Neural cell (in vitro differentiated cells): ENCODE measurements around the gene ANO4. TPM values are rescaled to one million over a fixed set of nuclear protein-coding genes. Genes with fewer than 3 reads are reported as not detected.

Experiments
- H2AFZ ChIP-seq: fragments of 200-600, 300-800 bp; sonication (generic), shearing (Covaris generic); 2 replicates; pipeline ENCODE4 v1.6.0; 2014; ENCODE audit warnings: low read depth, mild to moderate bottlenecking, antibody characterized with exemption, low read length, moderate library complexity
- H3F3A ChIP-seq: fragments of 200-600 bp; shearing (Covaris generic); 2 replicates; pipeline ENCODE4 v1.6.1; 2016; ENCODE audit warnings: mild to moderate bottlenecking, moderate library complexity, mixed read lengths, antibody characterized with exemption, low read length; ENCODE audit not compliant: insufficient read depth, poor library complexity, severe bottlenecking
- H3K27ac ChIP-seq: fragments of 200-600, 300-800 bp; sonication (generic), shearing (Covaris generic); 2 replicates; pipeline ENCODE4 v1.5.1; 2014; ENCODE audit warnings: mild to moderate bottlenecking, low read length, moderate library complexity
- H3K27me3 ChIP-seq: fragments of 300-800, 200-600 bp; sonication (generic), shearing (Covaris generic); 2 replicates; pipeline ENCODE4 v1.6.0; 2014; ENCODE audit warnings: mild to moderate bottlenecking, low read depth, low read length, moderate library complexity; ENCODE audit not compliant: insufficient read depth
- H3K36me3 ChIP-seq: fragments of 300-800, 200-600 bp; sonication (generic), shearing (Covaris generic); 2 replicates; pipeline ENCODE4 v1.5.1; 2014; ENCODE audit warnings: mild to moderate bottlenecking, antibody characterized with exemption, low read length, moderate library complexity; ENCODE audit not compliant: insufficient read depth
- H3K4me2 ChIP-seq: fragments of 300-800, 200-600 bp; sonication (generic), shearing (Covaris generic); 2 replicates; pipeline ENCODE4 v1.6.0; 2014; ENCODE audit warnings: mild to moderate bottlenecking, low read length
- H3K4me3 ChIP-seq: fragments of 300-800, 200-600 bp; sonication (generic), shearing (Covaris generic); 2 replicates; pipeline ENCODE4 v1.5.1; 2014; ENCODE audit warnings: mild to moderate bottlenecking, low read length, moderate library complexity
- H3K79me2 ChIP-seq: fragments of 200-600 bp; shearing (Covaris generic); replicated peaks from 2 replicates; pipeline ENCODE4 v1.6.0; 2014; ENCODE audit warnings: mild to moderate bottlenecking, low read length, moderate library complexity; ENCODE audit not compliant: insufficient read depth
- H3K9ac ChIP-seq: fragments of 300-800, 200-600 bp; sonication (generic), shearing (Covaris generic); 2 replicates; pipeline ENCODE4 v1.6.1; 2016; ENCODE audit warnings: mild to moderate bottlenecking, low read length, mixed read lengths
- H3K9me2 ChIP-seq: fragments of 200-600 bp; shearing (Covaris generic); 2 replicates; pipeline ENCODE4 v1.6.1; 2016; ENCODE audit warnings: mild to moderate bottlenecking, low read length, mixed read lengths; ENCODE audit not compliant: insufficient read depth
- H3K9me3 ChIP-seq: fragments of 200-600, 300-800 bp; sonication (generic), shearing (Covaris generic); 2 replicates; pipeline ENCODE4 v1.6.1; 2016; ENCODE audit warnings: mild to moderate bottlenecking, mixed run types, low read length, moderate library complexity, mixed read lengths
- H4K20me1 ChIP-seq: fragments of 200-600 bp; shearing (Covaris generic); 2 replicates; pipeline ENCODE4 v1.6.1; 2016; ENCODE audit warnings: mild to moderate bottlenecking, mixed run types; ENCODE audit not compliant: insufficient read depth
- EP300 ChIP-seq: fragments of 450-650 bp; conservative IDR thresholded peaks from 2 replicates; pipeline ENCODE4 v1.6.1; 2014; ENCODE audit warnings: antibody characterized with exemption, mild to moderate bottlenecking, moderate library complexity; ENCODE audit not compliant: poor library complexity, severe bottlenecking
- EZH2 ChIP-seq: fragments of 200-600, 300-800 bp; shearing (Covaris generic), sonication (generic); IDR thresholded peaks from 2 replicates; pipeline ENCODE4 v1.6.1; 2014; ENCODE audit warnings: antibody characterized with exemption, low read length, borderline replicate concordance, mild to moderate bottlenecking; ENCODE audit not compliant: insufficient read depth, poor library complexity, severe bottlenecking
- MXI1 ChIP-seq: fragments of 450-650 bp; conservative IDR thresholded peaks from 2 replicates; pipeline ENCODE4 v1.6.1; 2014; ENCODE audit warnings: antibody characterized with exemption, mild to moderate bottlenecking; ENCODE audit not compliant: poor library complexity, severe bottlenecking
- POLR2AphosphoS5 ChIP-seq: IDR thresholded peaks from 2 replicates; pipeline ENCODE4 v1.6.1; 2012
- RAD21 ChIP-seq: fragments of 450-650 bp; conservative IDR thresholded peaks from 2 replicates; pipeline ENCODE4 v1.6.1; 2014; ENCODE audit warnings: antibody characterized with exemption, mild to moderate bottlenecking, moderate library complexity
- SMC3 ChIP-seq: fragments of 450-650 bp; conservative IDR thresholded peaks from 2 replicates; pipeline ENCODE4 v1.6.1; 2014; ENCODE audit warnings: antibody characterized with exemption, mild to moderate bottlenecking, moderate library complexity; ENCODE audit not compliant: poor library complexity
- TAF1 ChIP-seq: IDR thresholded peaks from 2 replicates; pipeline ENCODE4 v1.6.1; 2012; ENCODE audit warnings: low read depth
- polyA plus RNA-seq: library from polyadenylated mRNA; depleted of rRNA; stranded (reverse); fragments of >200 nt; gene quantifications from 2 replicates; pipeline ENCODE4 v1.2.3, GENCODE V29; 2014
- TF ChIP-seq, protein P1 (sequence below): IDR thresholded peaks from 2 replicates; pipeline ENCODE4 v1.6.1; 2012; ENCODE audit warnings: borderline replicate concordance
- TF ChIP-seq, protein P2 (sequence below): fragments of 450-650 bp; IDR thresholded peaks from 2 replicates; pipeline ENCODE4 v1.5.1; 2014; ENCODE audit warnings: antibody characterized with exemption, mild to moderate bottlenecking, moderate library complexity; ENCODE audit not compliant: poor library complexity, severe bottlenecking

The ANO4 gene
- polyA plus RNA-seq, 1 donor from 2014 or later, result 11.1 TPM

DNA sequence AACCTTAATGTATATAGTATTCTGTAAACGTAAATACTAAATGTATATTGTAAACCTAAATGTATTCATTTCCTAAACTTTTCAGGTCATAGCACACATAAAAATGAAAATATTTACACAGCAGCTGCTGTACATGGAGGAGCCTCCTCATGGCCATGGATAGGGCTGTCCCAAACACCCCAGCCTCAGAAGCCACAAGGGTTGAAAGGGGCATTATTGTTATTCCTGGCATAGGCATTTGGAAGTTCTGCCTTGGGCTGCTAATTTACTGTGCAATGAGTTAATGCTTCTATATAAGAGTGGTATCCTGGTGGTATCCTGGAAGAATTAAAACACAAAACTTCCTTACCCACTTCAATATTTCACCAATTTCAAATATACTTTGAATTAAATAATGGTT is 256.1 kb downstream of the ANO4 start:
- no peaks in the 10 kb centered on the region for H3K27me3 ChIP-seq
- no peak for TF ChIP-seq EZH2
- no peak for TF ChIP-seq SMC3
- TF ChIP-seq POLR2AphosphoS5, result no peak
- TF ChIP-seq, protein P1, sequence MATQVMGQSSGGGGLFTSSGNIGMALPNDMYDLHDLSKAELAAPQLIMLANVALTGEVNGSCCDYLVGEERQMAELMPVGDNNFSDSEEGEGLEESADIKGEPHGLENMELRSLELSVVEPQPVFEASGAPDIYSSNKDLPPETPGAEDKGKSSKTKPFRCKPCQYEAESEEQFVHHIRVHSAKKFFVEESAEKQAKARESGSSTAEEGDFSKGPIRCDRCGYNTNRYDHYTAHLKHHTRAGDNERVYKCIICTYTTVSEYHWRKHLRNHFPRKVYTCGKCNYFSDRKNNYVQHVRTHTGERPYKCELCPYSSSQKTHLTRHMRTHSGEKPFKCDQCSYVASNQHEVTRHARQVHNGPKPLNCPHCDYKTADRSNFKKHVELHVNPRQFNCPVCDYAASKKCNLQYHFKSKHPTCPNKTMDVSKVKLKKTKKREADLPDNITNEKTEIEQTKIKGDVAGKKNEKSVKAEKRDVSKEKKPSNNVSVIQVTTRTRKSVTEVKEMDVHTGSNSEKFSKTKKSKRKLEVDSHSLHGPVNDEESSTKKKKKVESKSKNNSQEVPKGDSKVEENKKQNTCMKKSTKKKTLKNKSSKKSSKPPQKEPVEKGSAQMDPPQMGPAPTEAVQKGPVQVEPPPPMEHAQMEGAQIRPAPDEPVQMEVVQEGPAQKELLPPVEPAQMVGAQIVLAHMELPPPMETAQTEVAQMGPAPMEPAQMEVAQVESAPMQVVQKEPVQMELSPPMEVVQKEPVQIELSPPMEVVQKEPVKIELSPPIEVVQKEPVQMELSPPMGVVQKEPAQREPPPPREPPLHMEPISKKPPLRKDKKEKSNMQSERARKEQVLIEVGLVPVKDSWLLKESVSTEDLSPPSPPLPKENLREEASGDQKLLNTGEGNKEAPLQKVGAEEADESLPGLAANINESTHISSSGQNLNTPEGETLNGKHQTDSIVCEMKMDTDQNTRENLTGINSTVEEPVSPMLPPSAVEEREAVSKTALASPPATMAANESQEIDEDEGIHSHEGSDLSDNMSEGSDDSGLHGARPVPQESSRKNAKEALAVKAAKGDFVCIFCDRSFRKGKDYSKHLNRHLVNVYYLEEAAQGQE, result no peak
- no peak for TF ChIP-seq RAD21
- TF ChIP-seq, protein P2, sequence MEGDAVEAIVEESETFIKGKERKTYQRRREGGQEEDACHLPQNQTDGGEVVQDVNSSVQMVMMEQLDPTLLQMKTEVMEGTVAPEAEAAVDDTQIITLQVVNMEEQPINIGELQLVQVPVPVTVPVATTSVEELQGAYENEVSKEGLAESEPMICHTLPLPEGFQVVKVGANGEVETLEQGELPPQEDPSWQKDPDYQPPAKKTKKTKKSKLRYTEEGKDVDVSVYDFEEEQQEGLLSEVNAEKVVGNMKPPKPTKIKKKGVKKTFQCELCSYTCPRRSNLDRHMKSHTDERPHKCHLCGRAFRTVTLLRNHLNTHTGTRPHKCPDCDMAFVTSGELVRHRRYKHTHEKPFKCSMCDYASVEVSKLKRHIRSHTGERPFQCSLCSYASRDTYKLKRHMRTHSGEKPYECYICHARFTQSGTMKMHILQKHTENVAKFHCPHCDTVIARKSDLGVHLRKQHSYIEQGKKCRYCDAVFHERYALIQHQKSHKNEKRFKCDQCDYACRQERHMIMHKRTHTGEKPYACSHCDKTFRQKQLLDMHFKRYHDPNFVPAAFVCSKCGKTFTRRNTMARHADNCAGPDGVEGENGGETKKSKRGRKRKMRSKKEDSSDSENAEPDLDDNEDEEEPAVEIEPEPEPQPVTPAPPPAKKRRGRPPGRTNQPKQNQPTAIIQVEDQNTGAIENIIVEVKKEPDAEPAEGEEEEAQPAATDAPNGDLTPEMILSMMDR, result no peak
- TF ChIP-seq EP300, result no peak
- H3K4me2 ChIP-seq, result no peak overlapping the region
- H3K9ac ChIP-seq, result no peak overlapping the region
- no peaks in the 10 kb centered on the region for H3K36me3 ChIP-seq
- no peaks in the 10 kb centered on the region for H4K20me1 ChIP-seq
- H3K4me3 ChIP-seq, result no peak overlapping the region
- no peaks in the 10 kb centered on the region for H3K9me3 ChIP-seq
- H3F3A ChIP-seq, result no peaks in the 10 kb centered on the region
- no peak overlapping the region for H3K27ac ChIP-seq
- H2AFZ ChIP-seq, result no peak overlapping the region
- no peaks in the 10 kb centered on the region for H3K79me2 ChIP-seq
- H3K9me2 ChIP-seq, result no peaks in the 10 kb centered on the region

DNA sequence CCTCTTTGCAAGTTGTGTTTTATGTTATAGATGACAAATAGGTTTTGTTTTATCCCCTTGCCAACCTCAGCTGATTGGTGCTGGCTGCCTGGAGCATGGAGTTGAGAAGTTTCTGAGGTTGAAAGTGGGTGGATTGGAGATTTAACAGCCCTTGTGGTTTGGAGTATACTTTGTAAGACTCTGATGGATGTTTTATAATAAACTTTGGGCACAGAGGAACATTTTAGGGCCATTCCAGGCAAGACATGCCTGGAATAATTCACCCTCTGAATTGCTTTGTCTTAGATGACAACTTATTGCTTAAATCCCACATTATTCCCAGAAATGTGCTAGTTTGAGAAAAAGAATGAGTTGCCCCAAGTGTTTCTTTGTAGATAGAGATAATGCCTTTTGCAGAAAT is 256.6 kb downstream of the ANO4 start:
- Histone ChIP-seq H3K79me2 (no peaks in the 10 kb centered on the region), H3K27me3 (no peaks in the 10 kb centered on the region), H3K36me3 (no peaks in the 10 kb centered on the region), H3K27ac (no peak overlapping the region), H3K9ac (no peak overlapping the region), H3F3A (no peaks in the 10 kb centered on the region), H3K9me2 (no peaks in the 10 kb centered on the region), H4K20me1 (no peaks in the 10 kb centered on the region), H3K4me2 (no peak overlapping the region), H3K9me3 (no peaks in the 10 kb centered on the region), H3K4me3 (no peak overlapping the region), H2AFZ (no peak overlapping the region)
- no peak for TF ChIP-seq TAF1
- no peak for TF ChIP-seq MXI1
- TF ChIP-seq EP300, result no peak
- TF ChIP-seq SMC3, result no peak
- TF ChIP-seq, protein P2, result no peak
- TF ChIP-seq POLR2AphosphoS5, result no peak
- TF ChIP-seq, protein P1, result no peak
- TF ChIP-seq EZH2, result no peak
- TF ChIP-seq RAD21, result no peak
